ENCODE measurements around the gene SCAP.

SCAP gene

GRCh38 chr3:47413751-47414150 lies 62.0 kb downstream of the SCAP start:
- no peak for DNase-seq (ENCODE audit: low read depth)

DNA sequence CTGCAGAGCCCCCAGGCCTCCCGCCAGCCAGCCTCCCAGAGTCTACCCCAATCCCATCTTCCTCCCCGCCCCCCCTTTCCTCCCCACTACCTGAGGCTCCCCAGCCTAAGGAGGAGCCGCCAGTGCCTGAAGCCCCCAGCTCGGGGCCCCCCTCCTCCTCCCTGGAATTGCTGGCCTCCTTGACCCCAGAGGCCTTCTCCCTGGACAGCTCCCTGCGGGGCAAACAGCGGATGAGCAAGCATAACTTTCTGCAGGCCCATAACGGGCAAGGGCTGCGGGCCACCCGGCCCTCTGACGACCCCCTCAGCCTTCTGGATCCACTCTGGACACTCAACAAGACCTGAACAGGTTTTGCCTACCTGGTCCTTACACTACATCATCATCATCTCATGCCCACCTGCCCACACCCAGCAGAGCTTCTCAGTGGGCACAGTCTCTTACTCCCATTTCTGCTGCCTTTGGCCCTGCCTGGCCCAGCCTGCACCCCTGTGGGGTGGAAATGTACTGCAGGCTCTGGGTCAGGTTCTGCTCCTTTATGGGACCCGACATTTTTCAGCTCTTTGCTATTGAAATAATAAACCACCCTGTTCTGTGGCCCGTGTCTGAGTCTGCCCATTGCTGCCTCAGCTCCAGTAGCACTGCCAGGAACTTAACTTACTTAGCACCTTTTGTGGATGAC lies 62.8 kb downstream of the SCAP start:
- no peak for DNase-seq (ENCODE audit: low read depth)

DNA sequence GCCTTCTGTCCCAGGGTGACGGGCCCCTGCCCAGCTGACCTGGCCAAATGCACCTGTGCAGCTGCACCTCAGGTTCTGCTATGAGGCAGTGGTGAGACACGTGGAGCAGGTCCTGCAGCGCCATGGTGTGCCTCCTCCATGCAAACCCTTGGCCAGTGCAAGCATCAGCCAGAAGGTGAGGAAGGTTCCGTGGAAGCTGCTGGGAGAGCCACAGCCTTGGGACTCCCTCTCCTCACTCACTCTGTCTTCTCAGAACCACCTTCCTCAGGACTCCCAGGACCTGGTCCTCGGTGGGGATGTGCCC lies 63.3 kb downstream of the SCAP start:
- no peak for DNase-seq (ENCODE audit: low read depth)

- DNase-seq (ENCODE audit: low read depth), result no peak
Observed at GRCh38 chr3:47411696-47412452, 63.9 kb downstream of the SCAP start.

DNA sequence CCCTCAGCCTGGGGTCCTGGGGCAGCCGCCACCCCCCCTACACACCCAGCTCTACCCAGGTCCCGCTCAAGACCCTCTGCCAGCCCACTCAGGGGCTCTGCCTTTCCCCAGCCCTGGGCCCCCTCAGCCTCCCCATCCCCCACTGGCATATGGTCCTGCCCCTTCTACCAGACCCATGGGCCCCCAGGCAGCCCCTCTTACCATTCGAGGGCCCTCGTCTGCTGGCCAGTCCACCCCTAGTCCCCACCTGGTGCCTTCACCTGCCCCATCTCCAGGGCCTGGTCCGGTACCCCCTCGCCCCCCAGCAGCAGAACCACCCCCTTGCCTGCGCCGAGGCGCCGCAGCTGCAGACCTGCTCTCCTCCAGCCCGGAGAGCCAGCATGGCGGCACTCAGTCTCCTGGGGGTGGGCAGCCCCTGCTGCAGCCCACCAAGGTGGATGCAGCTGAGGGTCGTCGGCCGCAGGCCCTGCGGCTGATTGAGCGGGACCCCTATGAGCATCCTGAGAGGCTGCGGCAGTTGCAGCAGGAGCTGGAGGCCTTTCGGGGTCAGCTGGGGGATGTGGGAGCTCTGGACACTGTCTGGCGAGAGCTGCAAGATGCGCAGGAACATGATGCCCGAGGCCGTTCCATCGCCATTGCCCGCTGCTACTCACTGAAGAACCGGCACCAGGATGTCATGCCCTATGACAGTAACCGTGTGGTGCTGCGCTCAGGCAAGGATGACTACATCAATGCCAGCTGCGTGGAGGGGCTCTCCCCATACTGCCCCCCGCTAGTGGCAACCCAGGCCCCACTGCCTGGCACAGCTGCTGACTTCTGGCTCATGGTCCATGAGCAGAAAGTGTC lies 64.7 kb downstream of the SCAP start:
- no peak for DNase-seq (ENCODE audit: low read depth)

DNA sequence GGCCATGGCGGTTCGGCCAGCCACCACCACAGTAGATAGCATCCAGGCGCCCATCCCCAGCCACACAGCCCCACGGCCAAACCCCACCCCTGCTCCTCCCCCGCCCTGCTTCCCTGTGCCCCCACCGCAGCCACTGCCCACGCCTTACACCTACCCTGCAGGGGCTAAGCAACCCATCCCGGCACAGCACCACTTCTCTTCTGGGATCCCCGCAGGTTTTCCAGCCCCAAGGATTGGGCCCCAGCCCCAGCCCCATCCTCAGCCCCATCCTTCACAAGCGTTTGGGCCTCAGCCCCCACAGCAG lies 65.4 kb downstream of the SCAP start:
- no peak for DNase-seq (ENCODE audit: low read depth)

DNA sequence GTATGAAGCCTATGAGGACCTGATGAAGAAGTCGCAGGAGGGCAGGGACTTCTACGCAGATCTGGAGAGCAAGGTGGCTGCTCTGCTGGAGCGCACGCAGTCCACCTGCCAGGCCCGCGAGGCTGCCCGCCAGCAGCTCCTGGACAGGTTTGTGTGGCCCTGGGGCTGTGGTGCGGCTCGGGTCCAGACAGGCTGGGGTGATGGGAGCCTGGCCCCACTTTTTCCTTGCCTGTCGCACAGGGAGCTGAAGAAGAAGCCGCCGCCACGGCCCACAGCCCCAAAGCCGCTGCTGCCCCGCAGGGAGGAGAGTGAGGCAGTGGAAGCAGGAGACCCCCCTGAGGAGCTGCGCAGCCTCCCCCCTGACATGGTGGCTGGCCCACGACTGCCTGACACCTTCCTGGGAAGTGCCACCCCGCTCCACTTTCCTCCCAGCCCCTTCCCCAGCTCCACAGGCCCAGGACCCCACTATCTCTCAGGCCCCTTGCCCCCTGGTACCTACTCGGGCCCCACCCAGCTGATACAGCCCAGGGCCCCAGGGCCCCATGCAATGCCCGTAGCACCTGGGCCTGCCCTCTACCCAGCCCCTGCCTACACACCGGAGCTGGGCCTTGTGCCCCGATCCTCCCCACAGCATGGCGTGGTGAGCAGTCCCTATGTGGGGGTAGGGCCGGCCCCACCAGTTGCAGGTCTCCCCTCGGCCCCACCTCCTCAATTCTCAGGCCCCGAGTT lies 65.9 kb downstream of the SCAP start:
- no peak for DNase-seq (ENCODE audit: low read depth)

GRCh38 chr3:47409284-47409683 lies 66.5 kb downstream of the SCAP start:
- no peak for DNase-seq (ENCODE audit: low read depth)

- no peak for DNase-seq (ENCODE audit: low read depth)
Observed at GRCh38 chr3:47408839-47409229, 66.9 kb downstream of the SCAP start.

GRCh38 chr3:47407896-47408838 lies 67.6 kb downstream of the SCAP start:
- no peak for DNase-seq (ENCODE audit: low read depth)

GRCh38 chr3:47407237-47407636 lies 68.5 kb downstream of the SCAP start:
- DNase-seq (ENCODE audit: low read depth), result no peak

DNA sequence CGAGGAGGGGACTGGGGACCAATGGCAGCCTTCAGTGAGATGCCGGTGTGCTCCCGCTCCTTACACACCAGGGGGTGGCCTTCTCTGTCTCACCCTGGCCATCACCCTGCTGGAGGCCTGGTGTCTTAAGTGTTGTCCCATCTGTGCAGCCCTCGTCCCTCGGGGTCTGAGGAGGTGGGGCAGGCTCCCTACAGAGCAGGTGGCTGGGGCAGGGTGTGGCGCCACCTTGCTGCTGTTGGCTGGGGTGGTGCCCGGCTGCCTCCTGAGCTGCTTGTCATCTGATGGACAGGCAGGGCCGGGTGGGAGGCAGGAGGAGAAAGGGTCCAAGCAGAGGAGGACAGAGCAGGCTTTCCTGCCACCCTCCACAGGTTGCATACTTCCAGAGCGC lies 69.0 kb downstream of the SCAP start:
- DNase-seq (ENCODE audit: low read depth), result no peak

GRCh38 chr3:47405820-47406761 lies 69.7 kb downstream of the SCAP start:
- no peak for DNase-seq (ENCODE audit: low read depth)

DNA sequence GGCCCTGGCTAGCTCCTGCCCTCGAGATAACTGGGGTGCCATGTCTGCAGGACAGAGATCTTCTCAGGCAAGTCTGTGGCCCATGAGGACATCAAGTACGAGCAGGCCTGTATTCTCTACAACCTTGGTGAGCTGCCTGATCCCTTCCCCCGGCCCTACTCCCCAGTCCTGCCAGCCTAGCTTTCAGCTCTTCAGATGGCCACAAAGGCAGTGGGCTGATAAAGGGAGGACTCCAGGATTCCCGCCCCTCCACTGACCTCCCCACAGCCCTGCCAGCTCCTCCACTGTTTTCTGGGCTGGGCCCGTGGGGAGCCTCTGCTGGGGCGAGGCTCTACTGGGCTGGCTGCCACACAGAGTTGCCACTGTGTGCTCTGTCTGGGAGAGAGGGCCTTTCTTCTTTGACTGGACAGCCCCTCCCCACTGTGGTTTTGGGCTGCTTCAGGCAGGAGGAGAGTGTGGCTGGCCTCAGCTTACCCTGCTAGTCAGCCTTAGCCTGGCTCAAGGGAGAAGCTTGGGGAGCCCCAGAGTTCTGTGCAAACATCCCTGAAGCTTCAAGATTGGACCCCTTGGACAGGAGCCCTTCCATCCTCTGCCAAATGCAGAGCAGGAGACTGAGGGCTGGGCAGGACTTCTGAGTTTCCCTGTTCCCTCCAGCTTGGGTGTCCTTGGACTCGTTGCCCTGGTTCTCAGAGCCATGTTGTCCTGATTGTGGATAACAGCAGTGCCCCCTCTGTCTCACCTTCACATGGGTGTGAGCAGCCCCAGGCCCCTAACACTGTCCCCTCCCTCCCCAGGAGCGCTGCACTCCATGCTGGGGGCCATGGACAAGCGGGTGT lies 70.6 kb downstream of the SCAP start:
- DNase-seq (ENCODE audit: low read depth), result no peak

DNA sequence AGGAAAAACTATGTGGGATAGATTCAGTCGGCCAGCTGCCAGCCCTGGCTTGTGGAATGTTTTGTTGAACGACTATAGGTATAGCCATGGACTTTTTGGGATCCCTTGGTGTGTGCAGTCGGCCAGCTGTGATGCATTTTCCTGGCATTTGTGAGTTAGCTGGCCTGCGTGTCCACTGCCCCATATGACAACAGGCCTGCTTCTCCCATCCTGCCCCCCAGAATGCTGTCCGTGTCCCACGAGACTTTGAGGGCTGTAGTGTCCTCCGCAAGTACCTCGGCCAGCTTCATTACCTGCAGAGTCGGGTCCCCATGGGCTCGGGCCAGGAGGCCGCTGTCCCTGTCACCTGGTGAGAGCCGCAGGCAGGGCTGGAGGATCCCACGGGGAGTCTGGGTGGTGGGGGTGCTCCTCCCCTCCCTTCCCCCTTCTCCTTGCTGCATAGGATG lies 71.3 kb downstream of the SCAP start:
- DNase-seq (ENCODE audit: low read depth), result no peak

DNA sequence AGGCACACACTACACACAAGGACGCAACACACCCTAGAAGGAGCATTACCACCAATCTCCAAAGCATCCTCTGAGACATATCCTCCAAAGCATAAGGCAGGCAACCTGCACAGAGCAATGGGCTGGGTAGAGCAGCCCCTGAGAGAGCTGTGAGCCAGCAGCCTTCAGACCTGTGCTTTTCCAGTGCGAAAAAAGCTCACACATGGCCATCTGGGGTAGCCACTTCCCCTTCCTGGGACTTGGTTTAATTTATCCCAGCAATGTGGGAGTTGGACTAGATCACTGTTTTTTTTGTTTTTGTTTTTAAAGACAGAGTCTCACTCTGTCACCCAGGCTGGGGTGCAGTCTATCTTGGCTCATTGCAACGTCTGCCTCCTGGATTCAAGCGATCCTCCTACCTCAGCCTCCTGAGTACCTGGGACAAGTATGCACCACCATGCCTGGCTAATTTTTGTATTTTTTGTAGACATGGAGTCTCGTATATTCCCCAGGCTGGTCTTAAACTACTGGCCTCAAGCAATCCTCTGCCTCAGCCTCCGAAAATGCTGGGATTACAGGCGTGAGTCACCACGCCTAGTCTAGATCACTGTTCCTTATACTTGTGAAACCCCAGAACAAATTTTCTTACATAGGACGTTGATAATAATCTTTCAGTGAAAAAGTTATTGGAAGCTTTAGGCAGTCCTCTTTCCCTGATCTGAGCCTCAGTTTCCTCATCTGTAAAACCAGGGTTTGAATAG lies 76.0 kb downstream of the SCAP start:
- no peak for DNase-seq (ENCODE audit: low read depth)

- DNase-seq (ENCODE audit: low read depth), result no peak
Observed at GRCh38 chr3:47399016-47399415, 76.7 kb downstream of the SCAP start.

GRCh38 chr3:47398228-47398627 lies 77.5 kb downstream of the SCAP start:
- no peak for DNase-seq (ENCODE audit: low read depth)

DNA sequence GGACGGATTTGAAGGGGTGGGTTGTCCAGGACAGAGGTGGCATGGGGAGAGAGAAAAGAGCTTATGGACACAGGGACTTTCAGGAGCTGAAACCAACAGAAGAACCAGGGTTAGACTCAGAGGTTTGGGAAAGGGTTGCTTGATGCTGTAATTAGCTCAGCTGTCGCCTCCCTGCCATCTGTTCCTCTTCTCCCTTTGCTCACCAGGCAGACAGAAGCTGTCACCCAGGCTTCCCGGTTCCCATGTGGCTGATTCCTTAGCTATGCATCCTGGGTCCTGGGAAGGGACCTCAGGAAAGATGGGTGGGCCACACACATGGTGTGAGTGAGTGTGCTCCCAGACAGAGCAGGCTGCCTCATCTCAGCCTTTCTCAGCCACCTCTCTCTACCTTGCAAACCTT lies 80.9 kb downstream of the SCAP start:
- no peak for DNase-seq (ENCODE audit: low read depth)
